Osteoblast (primary cell): ENCODE results near the gene ELMO2. TPM values are rescaled to one million over a fixed set of nuclear protein-coding genes. Genes with fewer than 3 reads are reported as not detected.

Source experiments
- DNase-seq: peaks from one replicate; pipeline ENCODE4 v3.0.0; 2011; ENCODE audit warnings: low spot score, mixed read lengths; ENCODE audit not compliant: insufficient read length; ENCODE audit errors: missing footprints
- H2AFZ ChIP-seq: 2 replicates; pipeline ENCODE4 v1.6.0; 2011; ENCODE audit warnings: mild to moderate bottlenecking, low read length
- H3K27ac ChIP-seq: 2 replicates; pipeline ENCODE4 v1.5.1; 2011; ENCODE audit warnings: mild to moderate bottlenecking, low read depth, low read length, moderate library complexity
- H3K27me3 ChIP-seq: 2 replicates; pipeline ENCODE4 v1.6.0; 2012; ENCODE audit warnings: mild to moderate bottlenecking, control low read depth, inconsistent platforms, low read length, moderate library complexity; ENCODE audit not compliant: insufficient read depth
- H3K36me3 ChIP-seq: 2 replicates; pipeline ENCODE4 v1.5.1; 2011; ENCODE audit warnings: mild to moderate bottlenecking, low read length, control low read depth, moderate library complexity; ENCODE audit not compliant: insufficient read depth
- H3K4me1 ChIP-seq: 2 replicates; pipeline ENCODE4 v1.5.1; 2011; ENCODE audit warnings: mild to moderate bottlenecking, low read length, control low read depth, moderate library complexity; ENCODE audit not compliant: insufficient read depth
- H3K4me2 ChIP-seq: 2 replicates; pipeline ENCODE4 v1.6.0; 2011; ENCODE audit warnings: mild to moderate bottlenecking, low read length; ENCODE audit not compliant: insufficient read depth
- H3K4me3 ChIP-seq: fragments of 200-600 bp; sonication (generic); 3 replicates; pipeline ENCODE4 v1.5.1; 2012; ENCODE audit warnings: mild to moderate bottlenecking, low read length, inconsistent platforms; ENCODE audit not compliant: insufficient read depth
- H3K79me2 ChIP-seq: 2 replicates; pipeline ENCODE4 v1.6.0; 2012; ENCODE audit warnings: mild to moderate bottlenecking, low read length, control low read depth, inconsistent platforms; ENCODE audit not compliant: insufficient read depth
- H3K9me3 ChIP-seq: 2 replicates; pipeline ENCODE4 v1.5.1; 2011; ENCODE audit warnings: low read depth, low read length, control low read depth
- H4K20me1 ChIP-seq: 2 replicates; pipeline ENCODE4 v1.6.0; 2012; ENCODE audit warnings: mild to moderate bottlenecking, low read length, control low read depth; ENCODE audit not compliant: insufficient read depth
- total RNA-seq: library from RNA; depleted of rRNA; stranded (reverse); fragments of >200 nt; gene quantifications from 2 replicates; pipeline ENCODE4 v1.2.3, GENCODE V29; 2012
- TF ChIP-seq, protein P1 (sequence below): IDR thresholded peaks from 2 replicates; pipeline ENCODE4 v1.5.1; 2011; ENCODE audit warnings: mild to moderate bottlenecking, low read depth, low read length, moderate library complexity; ENCODE audit errors: extremely low read depth

Gene ELMO2
- total RNA-seq, 1 donor = 46.7 TPM

GRCh38 chr20:46407671-46407996, 1.2 kb upstream of the ELMO2 start:
- H3K4me3 ChIP-seq = no peak overlapping the region
- H2AFZ ChIP-seq = no peak overlapping the region
- peak overlapping the region; percentile 94 for H3K4me2 ChIP-seq
- TF ChIP-seq, protein P1, sequence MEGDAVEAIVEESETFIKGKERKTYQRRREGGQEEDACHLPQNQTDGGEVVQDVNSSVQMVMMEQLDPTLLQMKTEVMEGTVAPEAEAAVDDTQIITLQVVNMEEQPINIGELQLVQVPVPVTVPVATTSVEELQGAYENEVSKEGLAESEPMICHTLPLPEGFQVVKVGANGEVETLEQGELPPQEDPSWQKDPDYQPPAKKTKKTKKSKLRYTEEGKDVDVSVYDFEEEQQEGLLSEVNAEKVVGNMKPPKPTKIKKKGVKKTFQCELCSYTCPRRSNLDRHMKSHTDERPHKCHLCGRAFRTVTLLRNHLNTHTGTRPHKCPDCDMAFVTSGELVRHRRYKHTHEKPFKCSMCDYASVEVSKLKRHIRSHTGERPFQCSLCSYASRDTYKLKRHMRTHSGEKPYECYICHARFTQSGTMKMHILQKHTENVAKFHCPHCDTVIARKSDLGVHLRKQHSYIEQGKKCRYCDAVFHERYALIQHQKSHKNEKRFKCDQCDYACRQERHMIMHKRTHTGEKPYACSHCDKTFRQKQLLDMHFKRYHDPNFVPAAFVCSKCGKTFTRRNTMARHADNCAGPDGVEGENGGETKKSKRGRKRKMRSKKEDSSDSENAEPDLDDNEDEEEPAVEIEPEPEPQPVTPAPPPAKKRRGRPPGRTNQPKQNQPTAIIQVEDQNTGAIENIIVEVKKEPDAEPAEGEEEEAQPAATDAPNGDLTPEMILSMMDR = no peak
- H3K36me3 ChIP-seq = no peaks in the 10 kb centered on the region
- H3K79me2 ChIP-seq = peaks cover 31% of the 10 kb centered on the region
- no peaks in the 10 kb centered on the region for H3K9me3 ChIP-seq
- no peak overlapping the region for H3K27ac ChIP-seq
- H3K4me1 ChIP-seq = peaks cover 20% of the 10 kb centered on the region
- DNase-seq = no peak
- H3K27me3 ChIP-seq = no peaks in the 10 kb centered on the region
- peaks cover 12% of the 10 kb centered on the region for H4K20me1 ChIP-seq

- Histone ChIP-seq H3K79me2 (peaks cover 36% of the 10 kb centered on the region), H3K27me3 (no peaks in the 10 kb centered on the region), H3K27ac (peak overlapping the region; percentile 48), H3K4me3 (peak overlapping the region; percentile 90), H4K20me1 (peaks cover 14% of the 10 kb centered on the region), H3K4me1 (peaks cover 24% of the 10 kb centered on the region), H3K9me3 (no peaks in the 10 kb centered on the region), H3K36me3 (no peaks in the 10 kb centered on the region), H2AFZ (peak overlapping the region; percentile 93), H3K4me2 (peak overlapping the region; percentile 94)
- peak; percentile 43 for DNase-seq
- TF ChIP-seq, protein P1 = no peak
Measured at GRCh38 chr20:46406986-46407670, 713 bp upstream of the ELMO2 start.

DNA sequence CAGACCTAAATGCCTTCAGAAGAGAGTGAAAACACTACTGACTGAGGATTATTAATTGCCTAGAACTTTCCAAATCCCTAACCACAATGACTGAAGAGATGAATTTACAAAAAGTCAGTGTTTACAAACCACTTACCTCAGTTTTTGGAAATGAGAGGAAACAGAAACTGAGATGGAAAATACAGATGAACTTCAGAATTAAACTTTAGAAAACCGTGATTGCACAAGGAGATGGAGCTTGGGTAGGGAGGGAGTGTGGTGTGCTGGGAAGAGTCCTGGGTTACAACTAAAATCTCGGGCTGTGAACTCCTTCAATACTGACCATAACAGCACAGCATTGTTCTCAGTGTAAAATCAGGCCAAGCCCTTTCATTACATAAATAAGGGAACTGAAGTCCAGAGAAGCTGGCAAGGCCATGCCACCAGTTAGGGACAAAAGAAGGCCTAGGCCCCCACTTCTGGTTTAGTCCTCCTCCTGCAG, 4.0 kb downstream of the ELMO2 start:
- peak; percentile 29 for DNase-seq
- Histone ChIP-seq H3K4me1 (peaks cover 44% of the 10 kb centered on the region), H3K9me3 (no peaks in the 10 kb centered on the region), H3K27me3 (no peaks in the 10 kb centered on the region), H4K20me1 (peaks cover 14% of the 10 kb centered on the region), H3K4me3 (no peak overlapping the region), H2AFZ (no peak overlapping the region), H3K4me2 (no peak overlapping the region), H3K79me2 (peaks cover 66% of the 10 kb centered on the region), H3K36me3 (peaks cover 8% of the 10 kb centered on the region), H3K27ac (peak overlapping the region; percentile 89)
- TF ChIP-seq, protein P1 = no peak

- Histone ChIP-seq H3K4me1 (peaks cover 38% of the 10 kb centered on the region), H2AFZ (no peak overlapping the region), H3K27me3 (no peaks in the 10 kb centered on the region), H3K27ac (peak overlapping the region; percentile 89), H3K9me3 (no peaks in the 10 kb centered on the region), H3K36me3 (peaks cover 8% of the 10 kb centered on the region), H3K4me3 (peak overlapping the region; percentile 58), H4K20me1 (peaks cover 14% of the 10 kb centered on the region), H3K79me2 (peaks cover 74% of the 10 kb centered on the region), H3K4me2 (peak overlapping the region; percentile 80)
- TF ChIP-seq, protein P1 = no peak
- DNase-seq = peak; percentile 35
Measured at GRCh38 chr20:46401478-46401860, 4.9 kb downstream of the ELMO2 start.
